HepG2 (cell line): ENCODE results near the gene MRPS2. TPM values are rescaled to one million over a fixed set of nuclear protein-coding genes. Genes with fewer than 3 reads are reported as not detected.
A peak's percentile ranks its signal among the peaks of the same experiment; 100 is the strongest.

Experiments
- ATF4 ChIP-seq, 2 experiments: fragments of 450-650 bp in 1 of 2; sonication (generic) in 1 of 2; formaldehyde crosslinking; IDR thresholded peaks; 2 replicates each; pipeline versions ENCODE4 v1.5.0 to v1.8.0; 2020 to 2022; ENCODE audit warnings: mild to moderate bottlenecking in 1 of 2, missing genetic modification reagents in 1 of 2
- FOXA1 ChIP-seq, 2 experiments: fragments of 450-650 bp in 1 of 2; sonication (generic) in 1 of 2; formaldehyde crosslinking in 1 of 2; IDR thresholded peaks; 2 replicates each; pipeline versions ENCODE4 v1.4.0 to v1.6.1; 2016 to 2020; ENCODE audit warnings: missing genetic modification reagents in 1 of 2
- KDM5B ChIP-seq: sonication (generic); formaldehyde crosslinking; IDR thresholded peaks from 2 replicates; pipeline ENCODE4 v1.4.0; 2020; ENCODE audit warnings: missing genetic modification reagents, mild to moderate bottlenecking, borderline replicate concordance
- MYPOP ChIP-seq: sonication (generic); formaldehyde crosslinking; IDR thresholded peaks from 2 replicates; pipeline ENCODE4 v1.8.1; 2023; ENCODE audit warnings: mild to moderate bottlenecking, moderate library complexity, missing genetic modification reagents
- POGK ChIP-seq: sonication (generic); formaldehyde crosslinking; conservative IDR thresholded peaks from 2 replicates; pipeline ENCODE4 v1.8.0; 2022; ENCODE audit warnings: mild to moderate bottlenecking, moderate library complexity, missing genetic modification reagents
- SOX6 ChIP-seq, 2 experiments: fragments of 450-650 bp in 1 of 2; sonication (generic) in 1 of 2; formaldehyde crosslinking in 1 of 2; IDR thresholded peaks; 2 replicates each; pipeline versions ENCODE4 v1.4.0 to v1.6.1; 2017 to 2020; ENCODE audit warnings: antibody characterized with exemption in 1 of 2, mild to moderate bottlenecking in 1 of 2, missing genetic modification reagents in 1 of 2
- TEAD2 ChIP-seq: sonication (generic); formaldehyde crosslinking; IDR thresholded peaks from 2 replicates; pipeline ENCODE4 v1.9.0; 2021; ENCODE audit warnings: missing genetic modification reagents
- ZBTB2 ChIP-seq: sonication (generic); formaldehyde crosslinking; IDR thresholded peaks from 2 replicates; pipeline ENCODE4 v1.8.0; 2022; ENCODE audit warnings: low read depth, missing genetic modification reagents
- ZFX ChIP-seq: sonication (generic); formaldehyde crosslinking; IDR thresholded peaks from 2 replicates; pipeline ENCODE4 v1.4.0; 2020; ENCODE audit warnings: mild to moderate bottlenecking, low read depth, missing genetic modification reagents, moderate library complexity
- ZNF350 ChIP-seq: sonication (generic); formaldehyde crosslinking; IDR thresholded peaks from 2 replicates; pipeline ENCODE4 v1.4.0; 2020; ENCODE audit warnings: mild to moderate bottlenecking, low read depth, missing genetic modification reagents, borderline replicate concordance
- ZNF552 ChIP-seq: sonication (generic); formaldehyde crosslinking; IDR thresholded peaks from 2 replicates; pipeline ENCODE4 v1.9.0; 2022; ENCODE audit warnings: missing genetic modification reagents, mild to moderate bottlenecking, borderline replicate concordance
- ZNF879 ChIP-seq: sonication (generic); formaldehyde crosslinking; IDR thresholded peaks from 2 replicates; pipeline ENCODE4 v1.8.1; 2023; ENCODE audit warnings: missing genetic modification reagents
- ZNF883 ChIP-seq: sonication (generic); formaldehyde crosslinking; IDR thresholded peaks from 2 replicates; pipeline ENCODE4 v1.5.1; 2020; ENCODE audit warnings: mild to moderate bottlenecking, missing genetic modification reagents; ENCODE audit errors: not compliant biosample characterization
- polyA plus RNA-seq, 8 experiments: library from polyadenylated mRNA; depleted of rRNA in 3 of 8; stranded (reverse) in 7 of 8; unstranded in 1 of 8; fragments of >200 nt; fragmentation: Illumina TruSeq in 4 of 8; extraction: Trizol in 4 of 8; gene quantifications; 2 replicates each; pipeline versions ENCODE4 v1.2.1 to v1.2.3, GENCODE V29; 2011 to 2016; ENCODE audit warnings: low read depth in 4 of 8, missing spikeins in 1 of 8, mixed read lengths in 1 of 8; ENCODE audit not compliant: insufficient read depth in 1 of 8
- total RNA-seq, 5 experiments: library from RNA; depleted of rRNA; stranded (reverse); fragments of >200 nt; fragmentation: Illumina TruSeq; extraction: Trizol; gene quantifications; 2 replicates each; pipeline ENCODE4 v1.2.3, GENCODE V29; 2016; ENCODE audit warnings: low read depth in 1 of 5
- TF ChIP-seq, protein P1 (sequence below): sonication (generic); formaldehyde crosslinking; IDR thresholded peaks from 2 replicates; pipeline ENCODE4 v1.5.1; 2020; ENCODE audit warnings: missing genetic modification reagents, mild to moderate bottlenecking, borderline replicate concordance
- TF ChIP-seq, protein P2 (sequence below): sonication (generic); formaldehyde crosslinking; IDR thresholded peaks from 2 replicates; pipeline ENCODE4 v1.5.0; 2020; ENCODE audit warnings: missing genetic modification reagents
- TF ChIP-seq, protein P3 (sequence below): IDR thresholded peaks from 2 replicates; pipeline ENCODE4 v1.6.1; 2016; ENCODE audit warnings: missing compliant biosample characterization, missing genetic modification reagents, borderline replicate concordance

Gene MRPS2
- total and polyA plus RNA-seq, 2 of the 13 experiments (the other 11 are each of a cell fraction or from before 2014, with no cell fraction given), result 44.4 to 86.7 TPM

GRCh38 chr9:135490980-135491464 is 9.5 kb upstream of the MRPS2 start (continued):
- TF ChIP-seq, protein P1, sequence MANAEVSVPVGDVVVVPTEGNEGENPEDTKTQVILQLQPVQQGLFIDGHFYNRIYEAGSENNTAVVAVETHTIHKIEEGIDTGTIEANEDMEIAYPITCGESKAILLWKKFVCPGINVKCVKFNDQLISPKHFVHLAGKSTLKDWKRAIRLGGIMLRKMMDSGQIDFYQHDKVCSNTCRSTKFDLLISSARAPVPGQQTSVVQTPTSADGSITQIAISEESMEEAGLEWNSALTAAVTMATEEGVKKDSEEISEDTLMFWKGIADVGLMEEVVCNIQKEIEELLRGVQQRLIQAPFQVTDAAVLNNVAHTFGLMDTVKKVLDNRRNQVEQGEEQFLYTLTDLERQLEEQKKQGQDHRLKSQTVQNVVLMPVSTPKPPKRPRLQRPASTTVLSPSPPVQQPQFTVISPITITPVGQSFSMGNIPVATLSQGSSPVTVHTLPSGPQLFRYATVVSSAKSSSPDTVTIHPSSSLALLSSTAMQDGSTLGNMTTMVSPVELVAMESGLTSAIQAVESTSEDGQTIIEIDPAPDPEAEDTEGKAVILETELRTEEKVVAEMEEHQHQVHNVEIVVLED (CRISPR knock-in tag), result no peak
- TF ChIP-seq ZNF350 (CRISPR knock-in tag) (no peak), ATF4 (CRISPR knock-in tag; IDR thresholded peaks at IDR 0.05) (no peak), ZNF879 (CRISPR knock-in tag) (no peak), SOX6 (IDR thresholded peaks at IDR 0.05) (no peak), SOX6 (CRISPR knock-in tag; IDR thresholded peaks at IDR 0.05) (no peak), FOXA1 (IDR thresholded peaks at IDR 0.05) (no peak), FOXA1 (CRISPR knock-in tag; IDR thresholded peaks at IDR 0.05) (peak; percentile 78), TEAD2 (CRISPR knock-in tag) (no peak), KDM5B (CRISPR knock-in tag) (peak; percentile 21; the same call in 1 of the 2 replicates), POGK (no peak), ZNF883 (CRISPR knock-in tag) (no peak), MYPOP (CRISPR knock-in tag) (no peak), ZBTB2 (CRISPR knock-in tag) (no peak), ZNF552 (CRISPR knock-in tag) (no peak), ZFX (CRISPR knock-in tag) (peak; percentile 55)
- TF ChIP-seq, protein P2, sequence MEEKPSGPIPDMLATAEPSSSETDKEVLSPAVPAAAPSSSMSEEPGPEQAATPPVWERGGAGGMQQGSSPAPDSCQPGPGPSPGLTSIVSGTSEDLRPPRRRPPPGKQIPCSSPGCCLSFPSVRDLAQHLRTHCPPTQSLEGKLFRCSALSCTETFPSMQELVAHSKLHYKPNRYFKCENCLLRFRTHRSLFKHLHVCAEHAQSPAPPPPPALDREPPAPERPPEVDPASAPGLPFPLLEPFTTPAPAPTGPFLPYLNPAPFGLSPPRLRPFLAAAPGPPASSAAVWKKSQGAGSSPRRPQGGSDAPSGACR (CRISPR knock-in tag), result 0 out of 2 replicates have a peak, but pooled peaks have one; percentile 45
- TF ChIP-seq, protein P3, sequence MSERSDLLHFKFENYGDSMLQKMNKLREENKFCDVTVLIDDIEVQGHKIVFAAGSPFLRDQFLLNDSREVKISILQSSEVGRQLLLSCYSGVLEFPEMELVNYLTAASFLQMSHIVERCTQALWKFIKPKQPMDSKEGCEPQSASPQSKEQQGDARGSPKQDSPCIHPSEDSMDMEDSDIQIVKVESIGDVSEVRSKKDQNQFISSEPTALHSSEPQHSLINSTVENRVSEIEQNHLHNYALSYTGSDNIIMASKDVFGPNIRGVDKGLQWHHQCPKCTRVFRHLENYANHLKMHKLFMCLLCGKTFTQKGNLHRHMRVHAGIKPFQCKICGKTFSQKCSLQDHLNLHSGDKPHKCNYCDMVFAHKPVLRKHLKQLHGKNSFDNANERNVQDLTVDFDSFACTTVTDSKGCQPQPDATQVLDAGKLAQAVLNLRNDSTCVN (CRISPR knock-in tag), result no peak
